ENCODE measurements around the gene GALNT18.
A peak's percentile ranks its signal among the peaks of the same experiment; 100 is the strongest.

Gene GALNT18

GRCh38 chr11:11661326-11662040 is 39.7 kb upstream of the GALNT18 start:
- CTCF ChIA-PET, result interaction anchor here (0.7 to 1.0 kb wide), 2 partner anchors 49 to 503 kb away, joined by 3 to 4 read pairs; no protein-coding TSS in a partner anchor
- Histone ChIP-seq H3K4me1 (ENCODE audit: control insufficient read depth, insufficient read depth, low read length) (no peaks in the 10 kb centered on the region), H3K4me3 (ENCODE audit: low read depth, low read length) (no peak overlapping the region), H3K36me3 (ENCODE audit: control insufficient read depth in 2 of 2, insufficient read depth in 1 of 2, low read length in 2 of 2) (no peaks in the 10 kb centered on the region), H3K27ac (ENCODE audit: extremely low read depth, low read depth, low read length) (no peak overlapping the region), H3K9me3 (ENCODE audit: control insufficient read depth, insufficient read depth, low read depth, low read length) (no peaks in the 10 kb centered on the region)
- POLR2A ChIA-PET, result no interaction called here
- no peak for TF ChIP-seq OSR2 (tag by site-specific recombination; IDR thresholded peaks at IDR 0.05)
- TF ChIP-seq SCRT2 (tag by site-specific recombination; IDR thresholded peaks at IDR 0.05), result peak; percentile 45

- TF ChIP-seq IKZF3 (tag by site-specific recombination; IDR thresholded peaks at IDR 0.05), result no peak
- no peak for TF ChIP-seq ZNF423 (tag by site-specific recombination; IDR thresholded peaks at IDR 0.05)
- no peak for TF ChIP-seq KLF16 (tag by site-specific recombination; IDR thresholded peaks at IDR 0.05)
- TF ChIP-seq, protein P1, sequence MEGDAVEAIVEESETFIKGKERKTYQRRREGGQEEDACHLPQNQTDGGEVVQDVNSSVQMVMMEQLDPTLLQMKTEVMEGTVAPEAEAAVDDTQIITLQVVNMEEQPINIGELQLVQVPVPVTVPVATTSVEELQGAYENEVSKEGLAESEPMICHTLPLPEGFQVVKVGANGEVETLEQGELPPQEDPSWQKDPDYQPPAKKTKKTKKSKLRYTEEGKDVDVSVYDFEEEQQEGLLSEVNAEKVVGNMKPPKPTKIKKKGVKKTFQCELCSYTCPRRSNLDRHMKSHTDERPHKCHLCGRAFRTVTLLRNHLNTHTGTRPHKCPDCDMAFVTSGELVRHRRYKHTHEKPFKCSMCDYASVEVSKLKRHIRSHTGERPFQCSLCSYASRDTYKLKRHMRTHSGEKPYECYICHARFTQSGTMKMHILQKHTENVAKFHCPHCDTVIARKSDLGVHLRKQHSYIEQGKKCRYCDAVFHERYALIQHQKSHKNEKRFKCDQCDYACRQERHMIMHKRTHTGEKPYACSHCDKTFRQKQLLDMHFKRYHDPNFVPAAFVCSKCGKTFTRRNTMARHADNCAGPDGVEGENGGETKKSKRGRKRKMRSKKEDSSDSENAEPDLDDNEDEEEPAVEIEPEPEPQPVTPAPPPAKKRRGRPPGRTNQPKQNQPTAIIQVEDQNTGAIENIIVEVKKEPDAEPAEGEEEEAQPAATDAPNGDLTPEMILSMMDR (tag by site-specific recombination; IDR thresholded peaks at IDR 0.05), result no peak
- no peak for TF ChIP-seq FEZF1 (tag by site-specific recombination; IDR thresholded peaks at IDR 0.05)
- TF ChIP-seq, protein P2, sequence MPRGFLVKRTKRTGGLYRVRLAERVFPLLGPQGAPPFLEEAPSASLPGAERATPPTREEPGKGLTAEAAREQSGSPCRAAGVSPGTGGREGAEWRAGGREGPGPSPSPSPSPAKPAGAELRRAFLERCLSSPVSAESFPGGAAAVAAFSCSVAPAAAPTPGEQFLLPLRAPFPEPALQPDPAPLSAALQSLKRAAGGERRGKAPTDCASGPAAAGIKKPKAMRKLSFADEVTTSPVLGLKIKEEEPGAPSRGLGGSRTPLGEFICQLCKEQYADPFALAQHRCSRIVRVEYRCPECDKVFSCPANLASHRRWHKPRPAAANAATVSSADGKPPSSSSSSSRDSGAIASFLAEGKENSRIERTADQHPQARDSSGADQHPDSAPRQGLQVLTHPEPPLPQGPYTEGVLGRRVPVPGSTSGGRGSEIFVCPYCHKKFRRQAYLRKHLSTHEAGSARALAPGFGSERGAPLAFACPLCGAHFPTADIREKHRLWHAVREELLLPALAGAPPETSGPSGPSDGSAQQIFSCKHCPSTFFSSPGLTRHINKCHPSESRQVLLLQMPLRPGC (tag by site-specific recombination; IDR thresholded peaks at IDR 0.05), result no peak
- no peak for TF ChIP-seq ZNF274 (IDR thresholded peaks at IDR 0.05; ENCODE audit: low read length)
- TF ChIP-seq ZNF274 (tag by site-specific recombination; IDR thresholded peaks at IDR 0.05; ENCODE audit: borderline replicate concordance), result no peak
- no peak for TF ChIP-seq GLI4 (tag by site-specific recombination; IDR thresholded peaks at IDR 0.05)
- no peak for TF ChIP-seq KLF8 (tag by site-specific recombination; IDR thresholded peaks at IDR 0.05)
- no peak for TF ChIP-seq AEBP2 (tag by site-specific recombination; IDR thresholded peaks at IDR 0.05; ENCODE audit: borderline replicate concordance)
- no peak for TF ChIP-seq ZNF624 (tag by site-specific recombination; IDR thresholded peaks at IDR 0.05)
- TF ChIP-seq ZFP37 (tag by site-specific recombination; IDR thresholded peaks at IDR 0.05), result no peak
- TF ChIP-seq YY1 (tag by site-specific recombination; IDR thresholded peaks at IDR 0.05), result no peak
- TF ChIP-seq KLF9 (tag by site-specific recombination; IDR thresholded peaks at IDR 0.05; ENCODE audit: low read depth), result no peak
- TF ChIP-seq MZF1 (tag by site-specific recombination; IDR thresholded peaks at IDR 0.05; ENCODE audit: borderline replicate concordance), result no peak
- TF ChIP-seq KLF10 (tag by site-specific recombination; IDR thresholded peaks at IDR 0.05), result no peak
- TF ChIP-seq ZNF174 (tag by site-specific recombination; IDR thresholded peaks at IDR 0.05), result no peak
- Histone ChIP-seq H3K36me3 (ENCODE audit: control insufficient read depth in 2 of 2, insufficient read depth in 1 of 2, low read length in 2 of 2) (no peaks in the 10 kb centered on the region), H3K4me3 (ENCODE audit: low read depth, low read length) (no peak overlapping the region), H3K27ac (ENCODE audit: extremely low read depth, low read depth, low read length) (no peak overlapping the region), H3K9me3 (ENCODE audit: control insufficient read depth, insufficient read depth, low read depth, low read length) (no peaks in the 10 kb centered on the region), H3K4me1 (ENCODE audit: control insufficient read depth, insufficient read depth, low read length) (no peaks in the 10 kb centered on the region)
- CTCF ChIA-PET, result interaction anchor here (0.7 to 1.5 kb wide), 3 partner anchors 12 to 196 kb away, joined by 3 to 6 read pairs (median 5); no protein-coding TSS in a partner anchor
- POLR2A ChIA-PET, result no interaction called here
These were observed 38.5 kb upstream of the GALNT18 start for GRCh38 chr11:11660363-11660740.
